ENCODE data around the gene PTGIS.

GRCh38 chr20:49594931-49595315, 27.0 kb upstream of the PTGIS start:
- TF ChIP-seq CTCF (IDR thresholded peaks at IDR 0.05) = no peak
- no peak for TF ChIP-seq POLR2A (IDR thresholded peaks at IDR 0.05)

Measured in body of pancreas (tissue), 4 donors.